Chondrocyte (in vitro differentiated cells): ENCODE measurements around the gene SMURF2. TPM values are rescaled to one million over a fixed set of nuclear protein-coding genes. Genes with fewer than 3 reads are reported as not detected.
A peak's percentile ranks its signal among the peaks of the same experiment; 100 is the strongest.
"Not testable (repeated sequence)": the region's sequence is repeated elsewhere in the genome, so short reads cannot be mapped to it uniquely, and the experiment has no call there.

Source experiments
- DNase-seq: peaks from one replicate; pipeline ENCODE4 v3.0.0; 2021; ENCODE audit warnings: mixed read lengths, low spot score
- H3K27ac Mint-ChIP-seq: one replicate; pipeline ENCODE4 v1.8.0; 2021; ENCODE audit warnings: mild to moderate bottlenecking, moderate library complexity, mixed read lengths; ENCODE audit not compliant: unreplicated experiment
- H3K27me3 Mint-ChIP-seq: 2 replicates; pipeline ENCODE4 v1.8.0; 2021; ENCODE audit warnings: low read depth, mixed read lengths
- H3K36me3 Mint-ChIP-seq: 2 replicates; pipeline ENCODE4 v1.8.0; 2021; ENCODE audit warnings: low read depth, mixed read lengths
- H3K4me1 Mint-ChIP-seq: 2 replicates; pipeline ENCODE4 v1.8.0; 2021; ENCODE audit warnings: low read depth, mild to moderate bottlenecking, mixed read lengths
- H3K4me3 Mint-ChIP-seq: one replicate; pipeline ENCODE4 v1.8.0; 2021; ENCODE audit warnings: mild to moderate bottlenecking, moderate library complexity, mixed read lengths; ENCODE audit not compliant: unreplicated experiment
- H3K9me3 Mint-ChIP-seq: 2 replicates; pipeline ENCODE4 v1.8.0; 2021; ENCODE audit warnings: low read depth, mixed read lengths
- CTCF ChIP-seq: fragments of 200-600 bp; sonication (generic); IDR thresholded peaks from 2 replicates; pipeline ENCODE4 v1.5.0; 2021; ENCODE audit warnings: antibody characterized with exemption, mild to moderate bottlenecking, moderate library complexity
- total RNA-seq: library from RNA; stranded (reverse); gene quantifications from 3 replicates; pipeline ENCODE4 v1.2.1, GENCODE V29; 2021

SMURF2 gene
- total RNA-seq, 1 donor from 2014 or later: 36.2 TPM

- H3K27ac Mint-ChIP-seq: peak overlapping the region; percentile 66
- no peak overlapping the region for H3K4me3 Mint-ChIP-seq
- no peaks in the 10 kb centered on the region for H3K36me3 Mint-ChIP-seq
- no peaks in the 10 kb centered on the region for H3K27me3 Mint-ChIP-seq
- H3K9me3 Mint-ChIP-seq: peaks cover 6% of the 10 kb centered on the region
- no peak for DNase-seq
- TF ChIP-seq CTCF: no peak
- H3K4me1 Mint-ChIP-seq: peaks cover 40% of the 10 kb centered on the region
Measured at GRCh38 chr17:64608571-64608981, 53.5 kb downstream of the SMURF2 start.

GRCh38 chr17:64607862-64608565 is 54.1 kb downstream of the SMURF2 start:
- Mint-ChIP-seq H3K4me1 (peaks cover 36% of the 10 kb centered on the region), H3K27ac (peak overlapping the region; percentile 66), H3K4me3 (no peak overlapping the region), H3K9me3 (peaks cover 6% of the 10 kb centered on the region), H3K36me3 (no peaks in the 10 kb centered on the region), H3K27me3 (no peaks in the 10 kb centered on the region)
- DNase-seq: no peak
- no peak for TF ChIP-seq CTCF

- H3K9me3 Mint-ChIP-seq, H3K27ac Mint-ChIP-seq, H3K27me3 Mint-ChIP-seq, H3K4me3 Mint-ChIP-seq, DNase-seq, H3K36me3 Mint-ChIP-seq: not testable (repeated sequence)
- peaks cover 47% of the 10 kb centered on the region for H3K4me1 Mint-ChIP-seq
Measured at GRCh38 chr17:64604532-64604931, 57.6 kb downstream of the SMURF2 start.

- H3K27ac Mint-ChIP-seq: no peak overlapping the region
- H3K27me3 Mint-ChIP-seq: no peaks in the 10 kb centered on the region
- H3K4me3 Mint-ChIP-seq: no peak overlapping the region
- H3K4me1 Mint-ChIP-seq: peaks cover 45% of the 10 kb centered on the region
- no peak for DNase-seq
- TF ChIP-seq CTCF: no peak
- H3K36me3 Mint-ChIP-seq: no peaks in the 10 kb centered on the region
- peaks cover 3% of the 10 kb centered on the region for H3K9me3 Mint-ChIP-seq
Measured at GRCh38 chr17:64603987-64604386, 58.1 kb downstream of the SMURF2 start.

- H3K36me3 Mint-ChIP-seq: peaks cover 7% of the 10 kb centered on the region
- TF ChIP-seq CTCF: no peak
- peaks cover 25% of the 10 kb centered on the region for H3K4me1 Mint-ChIP-seq
Measured at GRCh38 chr17:64599827-64600226, 62.3 kb downstream of the SMURF2 start.

GRCh38 chr17:64599187-64599676 is 62.9 kb downstream of the SMURF2 start:
- Mint-ChIP-seq H3K27ac (no peak overlapping the region), H3K4me1 (peaks cover 22% of the 10 kb centered on the region), H3K4me3 (no peak overlapping the region), H3K36me3 (peaks cover 7% of the 10 kb centered on the region), H3K9me3 (no peaks in the 10 kb centered on the region), H3K27me3 (no peaks in the 10 kb centered on the region)
- DNase-seq: no peak
- no peak for TF ChIP-seq CTCF

More at GRCh38 chr17:64599827-64600226, 62.3 kb downstream of the SMURF2 start:
- no peak for DNase-seq
- H3K27me3 Mint-ChIP-seq: no peaks in the 10 kb centered on the region
- H3K9me3 Mint-ChIP-seq: no peaks in the 10 kb centered on the region
- no peak overlapping the region for H3K4me3 Mint-ChIP-seq
- no peak overlapping the region for H3K27ac Mint-ChIP-seq
